Measurements from ENCODE around the gene TLK2.

TLK2 gene

GRCh38 chr17:62625184-62625869 lies 146.7 kb downstream of the TLK2 start:
- H3K4me1 ChIP-seq (ENCODE audit: control insufficient read depth, insufficient read depth, low read length, poor library complexity, severe bottlenecking) = peaks cover 6% of the 10 kb centered on the region
- no peaks in the 10 kb centered on the region for H3K9me3 ChIP-seq (ENCODE audit: control insufficient read depth, low read length)
- H3K4me3 ChIP-seq (ENCODE audit: insufficient read depth, low read depth, low read length, poor library complexity, severe bottlenecking) = no peak overlapping the region
- no peak for DNase-seq
- H3K36me3 ChIP-seq (ENCODE audit: control insufficient read depth, insufficient read depth, low read length) = no peaks in the 10 kb centered on the region
- H3K27me3 ChIP-seq (replicated peaks; ENCODE audit: control insufficient read depth, insufficient read depth, low read length, poor library complexity, severe bottlenecking) = no peaks in the 10 kb centered on the region
- H3K27ac ChIP-seq (ENCODE audit: insufficient read depth, low read length, poor library complexity, severe bottlenecking) = no peak overlapping the region

- no peak overlapping the region for H3K4me3 ChIP-seq (ENCODE audit: insufficient read depth, low read depth, low read length, poor library complexity, severe bottlenecking)
- DNase-seq = no peak
- no peak overlapping the region for H3K27ac ChIP-seq (ENCODE audit: insufficient read depth, low read length, poor library complexity, severe bottlenecking)
- peaks cover 6% of the 10 kb centered on the region for H3K4me1 ChIP-seq (ENCODE audit: control insufficient read depth, insufficient read depth, low read length, poor library complexity, severe bottlenecking)
- H3K36me3 ChIP-seq (ENCODE audit: control insufficient read depth, insufficient read depth, low read length) = no peaks in the 10 kb centered on the region
- H3K9me3 ChIP-seq (ENCODE audit: control insufficient read depth, low read length) = no peaks in the 10 kb centered on the region
- no peaks in the 10 kb centered on the region for H3K27me3 ChIP-seq (replicated peaks; ENCODE audit: control insufficient read depth, insufficient read depth, low read length, poor library complexity, severe bottlenecking)
Observed at GRCh38 chr17:62625870-62626200, 147.2 kb downstream of the TLK2 start.

GRCh38 chr17:62626719-62627218 lies 148.1 kb downstream of the TLK2 start:
- H3K27ac ChIP-seq (ENCODE audit: insufficient read depth, low read length, poor library complexity, severe bottlenecking) = no peak overlapping the region
- peak overlapping the region; percentile 60 for H3K4me3 ChIP-seq (ENCODE audit: insufficient read depth, low read depth, low read length, poor library complexity, severe bottlenecking)
- H3K27me3 ChIP-seq (replicated peaks; ENCODE audit: control insufficient read depth, insufficient read depth, low read length, poor library complexity, severe bottlenecking) = no peaks in the 10 kb centered on the region
- H3K36me3 ChIP-seq (ENCODE audit: control insufficient read depth, insufficient read depth, low read length) = no peaks in the 10 kb centered on the region
- H3K9me3 ChIP-seq (ENCODE audit: control insufficient read depth, low read length) = no peaks in the 10 kb centered on the region
- no peak for DNase-seq
- H3K4me1 ChIP-seq (ENCODE audit: control insufficient read depth, insufficient read depth, low read length, poor library complexity, severe bottlenecking) = peaks cover 6% of the 10 kb centered on the region

- peak within 1 kb of the TSS; percentile 60 for H3K4me3 ChIP-seq (ENCODE audit: insufficient read depth, low read depth, low read length, poor library complexity, severe bottlenecking)
- H3K36me3 ChIP-seq (ENCODE audit: control insufficient read depth, insufficient read depth, low read length) = no peaks in the 10 kb centered on the region
- H3K4me1 ChIP-seq (ENCODE audit: control insufficient read depth, insufficient read depth, low read length, poor library complexity, severe bottlenecking) = peaks cover 6% of the 10 kb centered on the region
- H3K9me3 ChIP-seq (ENCODE audit: control insufficient read depth, low read length) = no peaks in the 10 kb centered on the region
- DNase-seq = no peak
- H3K27me3 ChIP-seq (replicated peaks; ENCODE audit: control insufficient read depth, insufficient read depth, low read length, poor library complexity, severe bottlenecking) = no peaks in the 10 kb centered on the region
- no peak within 1 kb of the TSS for H3K27ac ChIP-seq (ENCODE audit: insufficient read depth, low read length, poor library complexity, severe bottlenecking)
Observed at GRCh38 chr17:62627219-62627903, 148.7 kb downstream of the TLK2 start, which contains the start of gene MRC2. MRC2 (plus strand) TSS chr17:62627670; CDS start chr17:62627803, 133 bp downstream.

- Histone ChIP-seq H3K36me3 (ENCODE audit: control insufficient read depth, insufficient read depth, low read length) (no peaks in the 10 kb centered on the region), H3K4me1 (ENCODE audit: control insufficient read depth, insufficient read depth, low read length, poor library complexity, severe bottlenecking) (peaks cover 6% of the 10 kb centered on the region), H3K27me3 (replicated peaks; ENCODE audit: control insufficient read depth, insufficient read depth, low read length, poor library complexity, severe bottlenecking) (no peaks in the 10 kb centered on the region), H3K9me3 (ENCODE audit: control insufficient read depth, low read length) (no peaks in the 10 kb centered on the region), H3K27ac (ENCODE audit: insufficient read depth, low read length, poor library complexity, severe bottlenecking) (no peak overlapping the region), H3K4me3 (ENCODE audit: insufficient read depth, low read depth, low read length, poor library complexity, severe bottlenecking) (peak overlapping the region; percentile 60)
- no peak for DNase-seq
Observed at GRCh38 chr17:62627904-62628633, 149.4 kb downstream of the TLK2 start.

GRCh38 chr17:62628831-62629555 lies 150.4 kb downstream of the TLK2 start:
- peaks cover 6% of the 10 kb centered on the region for H3K4me1 ChIP-seq (ENCODE audit: control insufficient read depth, insufficient read depth, low read length, poor library complexity, severe bottlenecking)
- no peaks in the 10 kb centered on the region for H3K9me3 ChIP-seq (ENCODE audit: control insufficient read depth, low read length)
- H3K27ac ChIP-seq (ENCODE audit: insufficient read depth, low read length, poor library complexity, severe bottlenecking) = no peak overlapping the region
- no peaks in the 10 kb centered on the region for H3K27me3 ChIP-seq (replicated peaks; ENCODE audit: control insufficient read depth, insufficient read depth, low read length, poor library complexity, severe bottlenecking)
- no peak for DNase-seq
- H3K36me3 ChIP-seq (ENCODE audit: control insufficient read depth, insufficient read depth, low read length) = no peaks in the 10 kb centered on the region
- no peak overlapping the region for H3K4me3 ChIP-seq (ENCODE audit: insufficient read depth, low read depth, low read length, poor library complexity, severe bottlenecking)

- no peaks in the 10 kb centered on the region for H3K36me3 ChIP-seq (ENCODE audit: control insufficient read depth, insufficient read depth, low read length)
- no peak for DNase-seq
- no peak overlapping the region for H3K27ac ChIP-seq (ENCODE audit: insufficient read depth, low read length, poor library complexity, severe bottlenecking)
- peaks cover 6% of the 10 kb centered on the region for H3K4me1 ChIP-seq (ENCODE audit: control insufficient read depth, insufficient read depth, low read length, poor library complexity, severe bottlenecking)
- H3K4me3 ChIP-seq (ENCODE audit: insufficient read depth, low read depth, low read length, poor library complexity, severe bottlenecking) = no peak overlapping the region
- H3K27me3 ChIP-seq (replicated peaks; ENCODE audit: control insufficient read depth, insufficient read depth, low read length, poor library complexity, severe bottlenecking) = no peaks in the 10 kb centered on the region
- no peaks in the 10 kb centered on the region for H3K9me3 ChIP-seq (ENCODE audit: control insufficient read depth, low read length)
Observed at GRCh38 chr17:62629556-62630364, 151.1 kb downstream of the TLK2 start.

GRCh38 chr17:62630365-62631085 lies 151.9 kb downstream of the TLK2 start:
- Histone ChIP-seq H3K27me3 (replicated peaks; ENCODE audit: control insufficient read depth, insufficient read depth, low read length, poor library complexity, severe bottlenecking) (no peaks in the 10 kb centered on the region), H3K36me3 (ENCODE audit: control insufficient read depth, insufficient read depth, low read length) (no peaks in the 10 kb centered on the region), H3K4me3 (ENCODE audit: insufficient read depth, low read depth, low read length, poor library complexity, severe bottlenecking) (no peak overlapping the region), H3K9me3 (ENCODE audit: control insufficient read depth, low read length) (no peaks in the 10 kb centered on the region), H3K4me1 (ENCODE audit: control insufficient read depth, insufficient read depth, low read length, poor library complexity, severe bottlenecking) (peaks cover 6% of the 10 kb centered on the region), H3K27ac (ENCODE audit: insufficient read depth, low read length, poor library complexity, severe bottlenecking) (no peak overlapping the region)
- no peak for DNase-seq
